ENCODE results near the gene PIP4P1. TPM values are rescaled to one million over a fixed set of nuclear protein-coding genes. Genes with fewer than 3 reads are reported as not detected.

Gene PIP4P1
- total RNA-seq, 2 experiments from 2014 or later = 39.5 to 42.9 TPM

DNA sequence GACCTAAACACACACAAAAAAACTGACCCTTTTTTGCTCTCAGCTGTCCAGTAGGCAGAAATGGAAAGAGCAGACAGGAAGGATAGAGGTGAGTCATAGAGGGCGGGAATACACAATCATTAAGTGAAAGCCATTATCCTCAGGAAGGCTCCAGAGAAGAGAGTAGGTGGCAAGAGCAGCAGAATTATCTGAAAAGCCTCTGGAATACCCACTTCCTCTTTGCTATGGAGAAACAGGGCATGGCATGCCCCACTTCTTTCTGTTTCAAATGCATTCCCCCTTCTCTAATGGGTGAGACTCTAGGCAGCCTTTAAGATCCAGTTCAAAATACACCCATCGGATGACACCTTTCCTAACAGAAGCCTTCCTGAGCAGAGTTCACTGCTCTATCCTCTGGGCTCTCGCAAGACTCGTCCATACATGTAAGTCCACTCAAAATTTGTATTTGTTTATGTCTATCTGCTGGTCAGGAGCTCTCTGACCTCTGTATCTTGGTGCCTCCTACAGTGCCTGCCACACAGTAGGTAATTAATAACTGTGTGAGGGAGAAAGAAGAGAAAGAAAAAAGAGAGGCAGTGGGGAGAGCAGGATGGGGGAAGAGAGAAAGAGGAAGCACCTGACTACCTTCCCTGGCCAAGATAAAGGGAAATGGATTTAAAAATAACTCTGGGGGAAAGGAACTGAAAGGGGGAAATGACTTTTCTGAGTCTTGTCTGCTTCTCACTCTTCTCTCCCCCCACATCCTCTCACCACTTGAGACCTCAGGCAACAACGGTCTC lies 33.8 kb downstream of the PIP4P1 start:
- Mint-ChIP-seq H3K4me1 (peaks cover 20% of the 10 kb centered on the region), H3K4me3 (no peak overlapping the region), H3K36me3 (ENCODE audit: low read depth) (no peaks in the 10 kb centered on the region), H3K27me3 (peaks cover 3% of the 10 kb centered on the region), H3K9me3 (no peaks in the 10 kb centered on the region), H3K27ac (peak overlapping the region; percentile 28)
- ChIA-PET POLR2A (interaction anchor here (1.8 kb wide), 1 partner anchor 84 kb away, joined by 6 read pairs; the partner anchor contains the start of gene PARP2), CTCF (no interaction called here)
- DNase-seq = no peak

DNA sequence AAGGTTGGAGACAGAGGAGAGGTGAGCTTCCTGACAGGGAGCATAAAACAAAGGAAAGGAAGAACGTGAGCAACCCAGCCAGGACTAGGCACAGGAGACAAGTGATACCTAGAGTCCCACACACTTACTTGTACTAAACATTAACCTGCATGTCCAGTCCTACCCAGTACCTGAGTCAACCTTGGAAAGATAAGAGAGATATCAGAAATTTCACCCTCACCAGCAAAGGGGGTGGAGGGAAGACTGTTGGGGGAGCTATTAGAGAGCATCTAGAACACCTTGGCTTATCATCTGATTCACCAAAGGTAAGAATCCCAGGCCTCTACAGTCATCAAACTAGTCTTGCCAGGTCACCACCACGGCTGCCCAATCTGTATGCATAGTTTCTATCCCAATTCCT lies 36.4 kb downstream of the PIP4P1 start:
- ChIA-PET CTCF (interaction anchor here (3.8 kb wide), 1 partner anchor 11 kb away, joined by 28 read pairs; the partner anchor contains the start of gene TEP1), POLR2A (interaction anchor here (1.5 to 1.8 kb wide), 3 partner anchors 12 to 82 kb away, joined by 3 to 6 read pairs (median 4); partner anchors contain the start of genes APEX1, OSGEP, PARP2 and TEP1)
- H3K27ac Mint-ChIP-seq = no peak overlapping the region
- H3K4me3 Mint-ChIP-seq = no peak overlapping the region
- no peaks in the 10 kb centered on the region for H3K9me3 Mint-ChIP-seq
- no peaks in the 10 kb centered on the region for H3K36me3 Mint-ChIP-seq (ENCODE audit: low read depth)
- H3K4me1 Mint-ChIP-seq = peaks cover 20% of the 10 kb centered on the region
- DNase-seq = no peak
- H3K27me3 Mint-ChIP-seq = peaks cover 3% of the 10 kb centered on the region

DNA sequence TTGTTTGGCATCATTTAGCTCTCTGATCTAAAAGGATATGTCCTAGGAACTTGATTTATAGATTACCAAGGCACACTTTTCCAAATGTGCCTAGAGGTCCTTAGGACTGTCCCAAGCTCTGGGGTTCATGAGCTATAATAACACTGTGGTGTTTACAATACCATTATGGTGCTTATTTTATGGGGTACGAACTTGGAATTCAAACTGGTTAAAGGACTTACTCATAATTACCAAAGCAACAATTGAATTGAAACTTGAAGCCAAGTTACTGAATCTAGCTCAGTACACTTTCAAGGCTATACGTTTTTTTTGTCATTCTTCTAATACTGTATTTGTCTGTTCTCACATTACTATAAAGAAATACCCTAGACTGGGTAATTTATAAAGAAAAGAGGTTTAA lies 38.3 kb downstream of the PIP4P1 start:
- H3K27ac Mint-ChIP-seq = no peak overlapping the region
- no peaks in the 10 kb centered on the region for H3K9me3 Mint-ChIP-seq
- peaks cover 3% of the 10 kb centered on the region for H3K27me3 Mint-ChIP-seq
- H3K36me3 Mint-ChIP-seq (ENCODE audit: low read depth) = no peaks in the 10 kb centered on the region
- H3K4me1 Mint-ChIP-seq = peaks cover 9% of the 10 kb centered on the region
- no peak for DNase-seq
- ChIA-PET CTCF (interaction anchor here (3.8 kb wide), 1 partner anchor 9 kb away, joined by 28 read pairs; the partner anchor contains the start of gene TEP1), POLR2A (interaction anchor here (1.6 kb wide), 1 partner anchor 9 kb away, joined by 5 read pairs; the partner anchor contains the start of gene TEP1)
- no peak overlapping the region for H3K4me3 Mint-ChIP-seq

DNA sequence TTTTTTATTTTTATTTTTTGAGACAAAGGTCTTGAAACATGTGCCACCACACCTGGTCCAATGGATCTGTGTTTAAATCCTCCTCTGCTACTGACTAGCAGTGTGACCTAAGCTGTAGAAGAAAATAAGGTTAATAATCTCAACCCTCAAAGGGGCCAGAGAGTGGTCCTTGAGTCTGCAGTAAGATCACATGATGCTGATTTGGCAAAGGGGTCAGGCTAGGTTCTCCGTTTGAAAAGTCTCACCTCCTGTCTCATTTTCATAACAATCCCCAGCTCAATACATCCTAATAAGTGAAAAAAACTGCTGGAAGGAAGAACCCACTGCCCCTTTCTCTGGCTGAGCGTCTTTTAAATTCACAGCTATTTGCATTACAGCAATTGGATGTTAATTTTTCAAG lies 40.0 kb downstream of the PIP4P1 start:
- Mint-ChIP-seq H3K9me3 (no peaks in the 10 kb centered on the region), H3K27me3 (peaks cover 3% of the 10 kb centered on the region), H3K4me3 (no peak overlapping the region), H3K27ac (no peak overlapping the region), H3K36me3 (ENCODE audit: low read depth) (no peaks in the 10 kb centered on the region), H3K4me1 (peaks cover 1% of the 10 kb centered on the region)
- CTCF ChIA-PET = interaction anchor here (1.0 kb wide), 1 partner anchor 40 kb away, joined by 3 read pairs; the partner anchor contains the start of gene PIP4P1
- POLR2A ChIA-PET = no interaction called here
- no peak for DNase-seq

DNA sequence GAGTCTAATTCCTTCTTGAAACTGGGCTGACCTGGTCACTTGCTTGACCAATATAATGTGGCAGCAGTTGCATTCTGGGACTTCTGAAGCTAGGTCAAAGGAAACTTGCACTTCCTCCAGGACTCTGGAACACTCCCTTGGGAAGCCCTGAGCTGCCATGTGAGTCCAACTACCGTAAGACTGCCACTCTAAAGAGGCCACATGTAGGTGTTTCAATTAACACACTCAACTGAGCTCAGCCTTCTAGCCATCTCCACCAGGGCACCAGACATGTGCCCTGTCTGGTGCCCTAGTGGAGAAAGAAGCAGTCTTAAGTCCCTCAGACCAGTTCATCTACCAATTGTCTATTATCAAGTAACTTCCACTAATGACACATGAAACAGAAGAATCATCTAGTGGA lies 41.8 kb downstream of the PIP4P1 start:
- POLR2A ChIA-PET = no interaction called here

DNA sequence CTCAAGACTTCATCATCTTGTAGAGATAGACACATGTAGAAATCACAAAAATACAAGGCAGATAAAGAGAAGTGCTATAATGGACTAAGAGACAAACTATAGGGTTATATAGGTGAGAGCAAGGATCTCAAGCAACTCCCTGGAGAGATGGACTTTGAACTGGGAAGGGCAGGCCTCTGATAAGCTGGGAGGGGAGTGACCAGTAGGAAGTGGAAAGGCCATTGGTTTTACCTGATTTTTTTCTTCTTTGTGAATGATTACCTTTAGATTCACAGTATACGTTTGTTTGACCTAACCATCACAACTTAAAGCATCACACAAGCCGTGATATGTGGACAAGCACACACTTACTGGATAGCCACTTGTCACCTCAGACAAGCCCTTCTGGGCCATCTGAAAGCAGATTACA lies 42.7 kb downstream of the PIP4P1 start:
- no peak for DNase-seq
- ChIA-PET CTCF (interaction anchor here (1.0 kb wide), 1 partner anchor 77 kb away, joined by 3 read pairs; no protein-coding TSS in a partner anchor), POLR2A (no interaction called here)

More for the DNA sequence above, 41.8 kb downstream of the PIP4P1 start:
- CTCF ChIA-PET = no interaction called here
- H3K4me3 Mint-ChIP-seq = no peak overlapping the region
- H3K27me3 Mint-ChIP-seq = no peaks in the 10 kb centered on the region
- H3K9me3 Mint-ChIP-seq = no peaks in the 10 kb centered on the region
- no peak overlapping the region for H3K27ac Mint-ChIP-seq
- DNase-seq = no peak
- no peaks in the 10 kb centered on the region for H3K36me3 Mint-ChIP-seq (ENCODE audit: low read depth)
- H3K4me1 Mint-ChIP-seq = peaks cover 12% of the 10 kb centered on the region

DNA sequence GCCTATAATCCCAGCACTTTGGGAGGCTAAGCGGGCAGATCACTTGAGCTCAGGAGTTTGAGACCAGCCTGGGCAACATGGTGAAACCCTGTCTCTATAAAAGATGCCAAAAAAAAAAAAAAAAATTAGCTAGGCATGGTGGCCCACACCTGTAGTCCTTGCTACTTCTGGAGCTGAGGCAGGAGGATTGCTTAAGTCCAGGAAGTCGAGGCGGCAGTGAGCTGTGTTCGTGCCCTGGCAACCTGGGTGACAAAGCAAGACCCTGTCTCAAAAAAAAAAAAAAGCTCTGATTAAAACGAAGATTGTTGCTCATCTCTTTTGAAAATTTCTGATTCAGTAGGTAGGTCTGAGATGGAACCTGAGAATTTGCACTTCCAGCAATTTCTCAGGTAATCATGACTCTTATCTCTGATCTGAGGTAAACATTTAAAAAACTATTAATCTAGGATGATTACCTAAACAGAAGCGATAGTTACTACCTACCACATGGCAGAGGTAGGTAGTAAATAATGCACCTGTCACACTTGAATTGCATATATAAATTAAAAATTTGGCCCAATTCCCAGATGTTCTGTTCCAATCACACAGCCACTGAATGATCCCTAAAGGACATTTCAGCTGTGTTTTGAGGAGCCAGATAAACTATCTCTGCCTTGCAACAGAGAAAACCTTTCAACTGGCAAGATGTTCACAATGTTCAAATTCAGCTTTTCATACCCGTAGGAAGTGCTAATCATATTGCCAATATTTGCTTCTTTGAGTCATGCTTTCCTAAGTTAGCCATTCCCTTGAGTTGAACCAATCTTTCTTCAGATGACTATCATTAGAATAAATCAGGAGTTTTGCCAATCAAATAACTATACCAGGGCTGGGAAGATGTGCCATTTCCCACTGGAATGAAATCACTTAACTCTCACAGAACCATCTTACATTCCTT lies 43.7 kb downstream of the PIP4P1 start:
- H3K9me3 Mint-ChIP-seq = no peaks in the 10 kb centered on the region
- H3K27me3 Mint-ChIP-seq = no peaks in the 10 kb centered on the region
- no peak overlapping the region for H3K4me3 Mint-ChIP-seq
- H3K4me1 Mint-ChIP-seq = peaks cover 24% of the 10 kb centered on the region
- no peak for DNase-seq
- H3K36me3 Mint-ChIP-seq (ENCODE audit: low read depth) = peaks cover 4% of the 10 kb centered on the region
- no peak overlapping the region for H3K27ac Mint-ChIP-seq
- POLR2A ChIA-PET = interaction anchor here (1.0 kb wide), 1 partner anchor 74 kb away, joined by 3 read pairs; the partner anchor contains the start of gene PARP2
- CTCF ChIA-PET = interaction anchor here (0.7 to 1.3 kb wide), 3 partner anchors 37 to 78 kb away, joined by 3 to 7 read pairs (median 3); partner anchors contain the start of genes APEX1 and OSGEP

More for the DNA sequence above, 42.7 kb downstream of the PIP4P1 start:
- H3K4me3 Mint-ChIP-seq = no peak overlapping the region
- H3K27me3 Mint-ChIP-seq = no peaks in the 10 kb centered on the region
- H3K36me3 Mint-ChIP-seq (ENCODE audit: low read depth) = no peaks in the 10 kb centered on the region
- peaks cover 20% of the 10 kb centered on the region for H3K4me1 Mint-ChIP-seq
- no peaks in the 10 kb centered on the region for H3K9me3 Mint-ChIP-seq
- no peak overlapping the region for H3K27ac Mint-ChIP-seq

DNA sequence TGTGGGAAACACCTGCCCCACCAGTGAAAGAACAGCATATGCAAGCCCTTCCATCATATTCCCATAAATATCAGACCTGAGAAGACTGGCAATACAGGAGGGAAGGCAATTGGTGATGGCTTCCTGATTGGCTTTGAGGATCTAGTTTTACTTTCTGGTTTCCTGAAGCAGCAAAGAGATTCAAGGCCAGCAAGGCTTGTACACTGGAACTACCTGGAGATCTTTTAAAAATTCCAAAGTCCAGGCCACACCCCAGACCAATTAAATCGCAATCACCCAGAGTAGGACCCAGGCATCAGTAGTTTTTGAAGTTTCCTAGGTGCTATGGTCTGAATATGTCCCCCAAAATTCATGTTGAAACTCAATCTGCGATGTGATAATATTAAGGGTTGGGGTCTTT lies 45.0 kb downstream of the PIP4P1 start:
- H3K27ac Mint-ChIP-seq = no peak overlapping the region
- ChIA-PET POLR2A (interaction anchor here (1.0 to 5.3 kb wide), 7 partner anchors 13 to 266 kb away, joined by 3 to 41 read pairs (median 18); partner anchors contain the start of genes APEX1, OSGEP, PARP2 and PIP4P1), CTCF (interaction anchor here (0.8 to 4.4 kb wide), 25 partner anchors 8 to 279 kb away, joined by 3 to 54 read pairs (median 5); partner anchors contain the start of genes APEX1, CCNB1IP1, OSGEP and PARP2)
- H3K9me3 Mint-ChIP-seq = no peaks in the 10 kb centered on the region
- H3K27me3 Mint-ChIP-seq = no peaks in the 10 kb centered on the region
- H3K4me3 Mint-ChIP-seq = no peak overlapping the region
- no peak for DNase-seq
- peaks cover 6% of the 10 kb centered on the region for H3K36me3 Mint-ChIP-seq (ENCODE audit: low read depth)
- peaks cover 33% of the 10 kb centered on the region for H3K4me1 Mint-ChIP-seq

DNA sequence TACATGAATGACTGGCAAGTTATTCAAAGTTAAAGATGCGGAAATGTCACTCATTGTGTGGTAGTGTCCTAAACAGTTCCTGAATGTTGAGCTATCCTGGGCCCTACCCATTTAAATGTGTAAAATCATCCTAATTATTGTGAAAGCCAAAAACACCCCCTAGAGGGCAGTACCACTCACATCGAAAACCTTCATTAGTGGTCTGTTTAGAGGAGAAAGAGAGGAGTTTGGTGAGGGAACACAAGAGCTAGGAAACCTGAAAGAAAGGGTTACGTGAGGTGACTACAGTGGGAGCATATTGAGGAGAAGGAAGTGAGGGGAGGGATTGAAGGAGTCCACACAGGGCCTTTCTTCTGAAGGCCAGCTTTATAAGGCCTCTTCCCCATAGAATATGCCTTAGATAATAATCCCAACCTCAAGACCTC lies 45.4 kb downstream of the PIP4P1 start:
- Mint-ChIP-seq H3K27me3 (no peaks in the 10 kb centered on the region), H3K4me3 (no peak overlapping the region), H3K36me3 (ENCODE audit: low read depth) (peaks cover 9% of the 10 kb centered on the region), H3K4me1 (peaks cover 37% of the 10 kb centered on the region), H3K9me3 (no peaks in the 10 kb centered on the region), H3K27ac (no peak overlapping the region)
- ChIA-PET POLR2A (interaction anchor here (1.0 to 5.3 kb wide), 7 partner anchors 13 to 266 kb away, joined by 3 to 41 read pairs (median 18); partner anchors contain the start of genes APEX1, OSGEP, PARP2 and PIP4P1), CTCF (interaction anchor here (0.6 to 4.4 kb wide), 33 partner anchors 9 to 280 kb away, joined by 3 to 54 read pairs (median 4); partner anchors contain the start of genes APEX1, CCNB1IP1, OSGEP and PARP2)
- peak; percentile 33 for DNase-seq

DNA sequence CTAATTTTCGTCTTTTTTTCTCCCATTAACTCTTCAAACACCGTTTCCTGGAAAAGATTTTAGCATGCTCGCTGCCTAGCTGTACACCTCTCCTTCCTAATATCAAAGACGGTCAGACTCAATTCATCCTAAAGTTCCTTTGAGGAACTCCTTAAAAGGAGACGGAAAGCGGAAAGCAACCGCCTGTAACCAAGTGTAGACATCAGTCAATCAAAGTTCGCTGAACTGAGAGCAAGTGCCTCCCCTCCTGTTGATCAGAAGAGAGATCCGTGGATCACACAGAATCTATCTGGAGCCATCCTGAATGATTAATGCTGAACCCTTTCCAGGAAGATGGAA lies 47.5 kb downstream of the PIP4P1 start:
- H3K27ac Mint-ChIP-seq = peak overlapping the region; percentile 98
- DNase-seq = peak; percentile 39

DNA sequence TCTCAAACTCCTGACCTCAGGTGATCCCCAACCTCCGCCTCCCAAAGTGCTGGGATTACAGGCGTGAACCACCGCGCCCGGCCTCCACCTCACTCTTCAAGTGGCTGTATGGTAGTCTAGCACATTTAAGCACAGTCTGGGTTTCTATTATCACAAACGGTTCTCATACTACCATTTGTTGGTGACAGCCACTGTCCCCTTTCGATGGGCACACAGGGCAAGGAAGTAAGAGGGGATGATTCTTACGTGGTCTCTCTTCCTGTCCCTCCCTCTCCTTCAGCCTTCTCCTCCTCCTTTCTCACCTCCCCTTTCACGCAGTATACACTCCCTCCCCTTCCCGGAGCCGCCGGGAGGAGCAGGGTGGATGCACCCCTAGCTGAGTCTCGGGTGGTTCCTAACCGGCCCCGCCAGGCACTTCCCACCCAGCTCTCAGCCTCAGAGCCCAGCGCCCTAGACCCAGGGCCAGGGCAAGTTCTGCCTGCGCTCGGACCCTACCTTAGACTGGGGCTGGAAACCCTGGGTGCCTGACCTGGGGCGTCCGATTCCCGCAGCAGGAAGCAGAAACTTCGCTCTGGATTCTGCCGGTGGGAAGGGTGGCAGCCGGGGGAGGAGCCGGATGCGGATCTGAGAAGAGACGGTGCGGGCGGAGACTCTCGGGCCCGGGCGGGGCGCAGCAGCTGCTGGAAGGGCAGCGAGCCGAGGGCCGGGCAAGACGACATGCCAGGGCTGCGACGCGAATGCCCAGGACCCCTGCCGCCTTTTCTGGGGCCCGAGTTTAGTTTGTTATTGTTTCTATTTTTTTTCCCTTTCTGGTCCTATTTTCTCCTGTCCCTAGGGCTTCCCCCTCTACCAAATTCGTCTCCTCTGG lies 48.1 kb downstream of the PIP4P1 start, which contains the start of gene TEP1:
TEP1 (minus strand) TSS at position 626 of the 868 bp plus-strand sequence. CDS start 5,062 bp downstream, outside the sequence.
- POLR2A ChIA-PET = interaction anchor here (1.2 to 5.3 kb wide), 11 partner anchors 9 to 270 kb away, joined by 3 to 41 read pairs (median 6); partner anchors contain the start of genes APEX1, OSGEP, PARP2 and PIP4P1
- no peaks in the 10 kb centered on the region for H3K9me3 Mint-ChIP-seq
- H3K27ac Mint-ChIP-seq = peak within 1 kb of the TSS; percentile 98
- peak; percentile 81 for DNase-seq
- CTCF ChIA-PET = interaction anchor here (0.5 to 4.4 kb wide), 12 partner anchors 8 to 277 kb away, joined by 3 to 54 read pairs (median 9); partner anchors contain the start of genes APEX1, OSGEP and PARP2
- H3K36me3 Mint-ChIP-seq (ENCODE audit: low read depth) = peaks cover 20% of the 10 kb centered on the region
- peak within 1 kb of the TSS; percentile 97 for H3K4me3 Mint-ChIP-seq
- H3K4me1 Mint-ChIP-seq = peaks cover 48% of the 10 kb centered on the region
- no peaks in the 10 kb centered on the region for H3K27me3 Mint-ChIP-seq

More for the DNA sequence above, 47.5 kb downstream of the PIP4P1 start:
- H3K9me3 Mint-ChIP-seq = no peaks in the 10 kb centered on the region
- CTCF ChIA-PET = interaction anchor here (0.7 to 4.4 kb wide), 14 partner anchors 9 to 267 kb away, joined by 3 to 54 read pairs (median 9); partner anchors contain the start of genes APEX1, OSGEP, PARP2 and PIP4P1
- POLR2A ChIA-PET = interaction anchor here (0.9 to 5.3 kb wide), 13 partner anchors 9 to 270 kb away, joined by 3 to 41 read pairs (median 5); partner anchors contain the start of genes APEX1, OSGEP, PARP2 and PIP4P1
- H3K4me1 Mint-ChIP-seq = peaks cover 45% of the 10 kb centered on the region
- peak overlapping the region; percentile 97 for H3K4me3 Mint-ChIP-seq
- H3K27me3 Mint-ChIP-seq = no peaks in the 10 kb centered on the region
- peaks cover 16% of the 10 kb centered on the region for H3K36me3 Mint-ChIP-seq (ENCODE audit: low read depth)

All from activated CD4-positive, alpha-beta memory T cell treated with anti-CD3 and anti-CD28 coated beads, Interleukin-2, amount 10 ng/mL, durations not matched to agents 7 days and 5 days (primary cell).